Left ventricle myocardium superior (tissue), 1 donor: Measurements from ENCODE around the gene POC1A. TPM values are rescaled to one million over a fixed set of nuclear protein-coding genes. Genes with fewer than 3 reads are reported as not detected.

Experiments
- ATAC-seq: fragments of 200-7000 bp; cut with Tn5 transposase; one replicate; pipeline ENCODE4 v1.9.1; 2020; ENCODE audit warnings: mild to moderate bottlenecking, moderate library complexity
- DNase-seq: peaks from one replicate; pipeline ENCODE4 v3.0.0-alpha.2; 2020
- intact Hi-C: fragments of 100-400 bp; cut with micrococcal nuclease; formaldehyde crosslinking; loops from one replicate; pipeline ENCODE4 v1.11.0; 2022
- total RNA-seq: library from RNA; stranded (reverse); fragmentation: NEBNext Ultra II Directional; extraction: Animal tissue kit (Norgen Biotek cat#: 25700); gene quantifications from one replicate; pipeline ENCODE4 v1.2.1, GENCODE V29; 2021
- donor health status: DM: no; HTN: yes; CAD: no; lungs with severe emphysema.

POC1A gene
- total RNA-seq, 1 donor from 2014 or later: 1.5 TPM

DNA sequence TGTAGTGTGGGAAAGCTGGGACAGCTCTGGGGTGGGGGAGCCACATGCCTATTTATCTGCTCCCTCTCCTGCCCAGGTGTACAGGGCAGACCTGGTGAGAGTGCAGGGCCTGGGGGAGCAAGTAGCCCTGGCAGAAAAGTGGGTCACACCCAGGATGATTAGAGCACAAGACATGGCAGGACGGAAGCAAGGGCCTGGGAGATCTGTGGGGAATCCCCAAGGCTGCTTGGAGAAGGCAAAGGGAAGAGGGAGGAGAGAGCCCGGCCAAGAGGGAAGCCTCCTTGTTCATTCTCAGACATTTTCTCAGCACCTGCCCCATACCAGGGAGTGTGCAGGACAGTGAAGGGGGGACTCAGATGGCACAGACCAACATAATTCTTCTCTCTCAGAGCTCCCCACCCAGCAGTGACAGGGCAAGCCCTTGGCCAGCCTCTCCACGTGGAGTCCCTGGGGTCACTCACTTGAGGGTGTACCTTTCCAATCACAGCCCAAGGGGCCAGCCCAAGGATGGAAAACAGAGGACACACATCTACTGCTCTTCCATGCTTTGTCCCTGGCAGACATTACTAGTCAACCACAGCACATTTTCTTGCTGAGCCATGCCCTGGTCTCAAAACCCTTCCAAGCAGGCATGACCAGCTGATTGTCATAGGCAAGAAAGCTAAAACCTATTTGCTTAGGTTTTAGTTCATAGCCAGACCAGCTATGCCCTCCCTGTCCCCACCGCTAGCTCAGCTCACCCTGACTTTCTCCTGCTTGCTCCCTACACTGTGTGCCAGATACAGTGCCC, 92.9 kb downstream of the POC1A start:
- DNase-seq (no peak), ATAC-seq (no peak)
- intact Hi-C loops: no loop called here

DNA sequence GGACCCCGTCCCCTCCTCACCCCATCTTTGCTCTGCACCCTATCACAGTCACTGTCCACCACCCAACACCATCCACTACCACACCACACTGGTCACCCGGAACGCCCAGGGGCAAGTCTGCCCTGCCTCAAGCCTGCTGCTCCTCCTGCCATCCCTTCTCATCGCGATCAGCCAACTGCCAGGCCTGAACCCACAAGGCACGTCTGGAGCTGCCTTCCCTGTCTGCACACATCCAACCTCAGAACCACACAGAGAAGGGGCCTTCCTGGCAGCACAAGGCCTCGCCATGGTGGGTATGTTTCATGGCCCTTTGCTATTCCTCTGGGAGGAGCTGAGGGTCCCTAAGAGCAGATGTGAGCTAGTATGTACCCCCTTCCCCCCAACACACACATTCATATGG, 94.4 kb downstream of the POC1A start:
- ATAC-seq (no peak), DNase-seq (no peak)
- intact Hi-C loops: loop anchor here (10.0 kb wide), 1 partner anchor 55 kb away; no protein-coding TSS in a partner anchor

DNA sequence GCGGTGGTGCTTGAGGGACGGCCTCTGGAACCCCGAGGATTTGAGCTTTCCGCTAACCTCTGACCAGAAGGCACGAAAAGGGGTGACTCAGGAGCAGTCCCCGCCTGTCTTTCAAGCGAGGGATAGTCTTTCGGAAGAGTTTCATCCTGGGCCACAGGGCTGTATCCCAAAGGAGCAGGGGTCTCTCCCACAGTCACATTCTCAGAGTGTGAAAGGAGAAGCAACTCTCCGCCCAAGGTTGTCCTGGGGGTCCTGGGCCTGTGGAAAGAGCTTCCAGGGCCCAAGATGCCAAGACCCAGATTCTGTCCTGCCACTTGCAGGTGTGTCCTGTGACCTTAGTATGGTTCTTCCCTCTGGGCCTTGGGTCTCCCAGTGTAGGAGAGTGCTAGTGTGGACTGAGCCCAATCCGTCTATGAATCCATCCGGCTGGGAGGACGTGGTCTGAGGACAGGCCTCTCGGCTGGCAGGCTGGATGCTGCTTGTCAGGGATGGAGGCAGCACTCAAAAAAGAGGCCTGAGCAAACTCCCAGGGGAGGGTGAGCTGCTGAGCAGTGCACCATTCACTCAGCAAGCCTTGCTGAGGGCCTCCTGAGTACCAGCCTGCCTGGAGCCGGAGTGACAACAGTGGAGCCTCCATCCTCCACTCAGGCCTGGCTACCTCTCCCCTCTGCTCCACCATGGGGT, 96.3 kb downstream of the POC1A start:
- ATAC-seq (no peak), DNase-seq (no peak)
- intact Hi-C loops: loop anchor here (10.0 kb wide), 1 partner anchor 53 kb away; no protein-coding TSS in a partner anchor

DNA sequence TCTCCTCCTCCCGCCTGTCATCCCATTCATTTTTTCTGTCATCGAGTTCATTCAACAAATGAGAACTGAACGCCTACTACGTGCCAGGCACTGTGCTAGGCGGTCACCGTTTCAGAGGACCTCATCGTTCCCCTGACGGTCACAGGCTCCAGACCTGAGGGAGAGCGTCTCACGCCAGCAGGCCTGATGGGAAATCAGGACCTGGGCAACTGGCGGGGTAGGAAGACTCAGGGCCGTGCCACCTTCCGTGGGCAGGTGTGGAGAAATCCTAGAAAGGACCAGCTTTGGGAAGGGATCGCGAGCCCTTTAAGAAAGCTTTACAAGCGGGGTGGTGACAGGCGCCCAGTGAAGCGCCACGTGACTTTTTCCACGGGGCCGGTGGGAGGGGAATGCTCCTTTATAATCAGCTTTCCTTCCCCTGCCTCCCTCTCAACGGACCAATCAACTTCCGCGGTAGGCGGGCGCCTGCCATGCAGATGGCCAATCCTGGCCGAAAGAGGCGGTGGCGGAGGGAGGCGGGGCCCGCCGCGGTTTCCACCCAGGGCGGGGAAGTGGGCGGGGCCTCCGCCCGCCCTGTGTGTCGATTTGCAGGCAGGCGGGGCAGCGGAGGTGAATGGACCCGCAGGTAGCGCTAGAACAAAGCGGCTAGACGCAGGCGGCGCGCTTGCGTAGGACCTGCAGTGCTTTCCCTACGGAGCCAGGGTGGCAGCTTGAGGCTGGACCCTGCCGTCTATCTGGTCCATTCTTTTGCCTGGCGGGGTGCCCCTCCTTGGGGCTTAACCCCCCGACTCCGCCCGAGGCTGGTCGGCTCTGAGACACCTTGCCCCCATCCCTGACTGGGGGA, 97.0 kb downstream of the POC1A start:
- ATAC-seq (peak; percentile 87), DNase-seq (peak; percentile 100)
- intact Hi-C loops: loop anchor here (10.0 kb wide), 1 partner anchor 52 kb away; no protein-coding TSS in a partner anchor

DNA sequence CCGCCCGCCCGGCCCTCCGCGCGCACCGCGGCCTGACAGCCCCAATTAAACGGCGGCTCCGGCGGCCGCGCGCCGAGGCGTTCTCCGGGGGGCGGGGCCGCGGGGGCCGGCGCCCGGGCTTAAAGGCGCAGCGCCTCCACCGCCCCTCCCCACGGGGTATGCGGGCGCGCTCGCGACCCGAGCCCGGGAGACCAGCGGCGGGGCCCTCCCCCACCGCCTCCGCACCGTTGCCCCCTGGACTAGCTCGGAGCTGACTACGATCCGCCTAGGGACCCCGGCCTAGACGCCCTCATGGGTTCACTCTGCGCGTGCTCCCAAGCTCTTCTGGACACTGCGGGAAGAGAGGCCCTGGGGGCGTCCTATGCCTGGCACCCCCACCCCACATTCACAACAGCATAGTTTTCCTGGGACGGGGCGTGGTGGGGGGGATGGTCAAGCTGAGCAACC, 97.7 kb downstream of the POC1A start, which contains the start of gene DUSP7:
Gene DUSP7, minus strand, starts transcription at position 51 of the 447 bp plus-strand sequence. CDS start 205 bp downstream, outside the sequence.
- peak; percentile 67 for ATAC-seq
- intact Hi-C loops: loop anchor here (10.0 kb wide), 1 partner anchor 52 kb away; no protein-coding TSS in a partner anchor

DNA sequence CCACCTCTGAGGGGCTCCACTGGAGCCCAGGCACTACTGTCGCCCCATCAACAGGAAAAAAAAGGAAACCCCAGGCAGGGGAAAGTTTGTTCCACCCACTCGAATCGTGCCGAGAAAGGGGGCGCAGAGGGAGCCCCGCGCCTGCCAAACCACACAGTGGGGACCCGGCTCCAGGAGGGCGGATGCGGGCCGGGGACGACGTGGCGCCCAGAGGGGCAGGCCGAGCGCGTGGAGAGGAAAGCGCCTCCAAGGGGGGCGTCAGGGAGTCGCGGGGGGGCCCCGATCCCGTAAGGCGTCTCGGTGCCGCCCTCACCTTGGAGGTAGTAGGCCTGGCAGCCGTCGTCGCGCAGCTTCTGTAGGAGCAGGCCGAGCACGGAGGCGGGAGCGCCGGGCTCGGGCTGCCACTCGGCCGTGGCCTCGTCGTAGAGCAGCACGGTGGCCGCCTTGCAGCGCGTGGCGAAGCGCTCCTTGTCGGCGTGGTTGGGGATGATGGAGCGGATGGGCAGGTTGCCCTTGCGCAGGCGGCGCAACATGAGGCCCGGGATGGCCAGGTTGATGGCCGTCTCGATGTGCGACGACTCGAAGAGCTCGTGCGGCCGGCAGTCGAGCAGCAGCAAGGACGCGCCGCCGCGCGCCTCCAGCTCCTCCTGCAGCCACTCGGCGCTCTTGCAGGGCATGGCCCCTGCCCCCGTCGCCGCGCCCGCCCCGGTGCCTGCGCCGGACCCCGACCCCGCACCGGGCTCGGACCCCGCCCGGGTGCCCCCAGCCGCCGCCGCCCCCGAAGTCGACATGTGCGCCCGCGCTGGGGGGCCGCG, 98.5 kb downstream of the POC1A start:
- ATAC-seq (no peak), DNase-seq (peak; percentile 73)
- intact Hi-C loops: loop anchor here (10.0 kb wide), 1 partner anchor 51 kb away; no protein-coding TSS in a partner anchor

More for the DNA sequence above, 97.7 kb downstream of the POC1A start, which contains the start of gene DUSP7:
- DNase-seq: peak; percentile 90

DNA sequence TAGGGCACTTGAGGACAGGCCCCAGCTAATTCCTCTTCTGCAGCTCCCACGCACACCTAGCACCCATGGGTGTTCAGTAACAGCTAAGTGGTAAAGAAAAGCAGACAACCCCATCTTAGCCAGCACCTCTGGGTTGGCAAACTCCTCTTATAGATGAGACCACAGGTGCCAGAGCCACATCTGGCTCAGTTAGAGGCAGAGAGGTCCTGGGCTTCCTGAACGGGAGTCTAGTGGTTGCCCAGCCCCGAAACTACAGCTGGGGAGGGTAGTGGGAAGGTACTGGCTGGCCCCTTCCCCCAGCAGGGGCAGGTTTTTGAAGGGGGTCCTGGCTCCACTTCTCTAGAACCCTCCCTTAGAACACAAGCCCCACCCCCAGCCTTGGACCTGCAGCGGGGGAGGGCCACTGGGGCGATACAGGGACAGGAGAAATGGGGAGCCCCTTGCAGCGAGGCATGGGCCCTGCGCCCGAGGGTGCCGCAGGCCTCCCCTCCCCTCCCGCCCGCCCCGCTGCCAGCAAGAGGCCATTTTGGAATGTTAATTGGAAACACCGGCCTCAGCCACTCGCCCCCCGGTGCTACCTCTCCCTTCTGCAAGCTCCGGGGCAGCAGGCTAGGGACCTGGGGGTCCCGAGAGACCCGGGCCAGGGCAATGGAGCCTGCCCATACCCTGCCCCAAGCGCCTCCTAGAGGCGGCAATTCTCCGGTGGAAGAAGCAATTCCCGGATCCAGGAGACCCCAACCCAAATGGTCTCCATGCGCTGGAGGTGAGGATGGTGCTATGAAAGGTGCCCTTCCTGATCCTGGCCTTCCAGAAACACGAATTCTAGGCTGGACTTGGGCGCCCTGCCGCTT, 99.3 kb downstream of the POC1A start:
- ATAC-seq: no peak
- peak; percentile 55 for DNase-seq

DNA sequence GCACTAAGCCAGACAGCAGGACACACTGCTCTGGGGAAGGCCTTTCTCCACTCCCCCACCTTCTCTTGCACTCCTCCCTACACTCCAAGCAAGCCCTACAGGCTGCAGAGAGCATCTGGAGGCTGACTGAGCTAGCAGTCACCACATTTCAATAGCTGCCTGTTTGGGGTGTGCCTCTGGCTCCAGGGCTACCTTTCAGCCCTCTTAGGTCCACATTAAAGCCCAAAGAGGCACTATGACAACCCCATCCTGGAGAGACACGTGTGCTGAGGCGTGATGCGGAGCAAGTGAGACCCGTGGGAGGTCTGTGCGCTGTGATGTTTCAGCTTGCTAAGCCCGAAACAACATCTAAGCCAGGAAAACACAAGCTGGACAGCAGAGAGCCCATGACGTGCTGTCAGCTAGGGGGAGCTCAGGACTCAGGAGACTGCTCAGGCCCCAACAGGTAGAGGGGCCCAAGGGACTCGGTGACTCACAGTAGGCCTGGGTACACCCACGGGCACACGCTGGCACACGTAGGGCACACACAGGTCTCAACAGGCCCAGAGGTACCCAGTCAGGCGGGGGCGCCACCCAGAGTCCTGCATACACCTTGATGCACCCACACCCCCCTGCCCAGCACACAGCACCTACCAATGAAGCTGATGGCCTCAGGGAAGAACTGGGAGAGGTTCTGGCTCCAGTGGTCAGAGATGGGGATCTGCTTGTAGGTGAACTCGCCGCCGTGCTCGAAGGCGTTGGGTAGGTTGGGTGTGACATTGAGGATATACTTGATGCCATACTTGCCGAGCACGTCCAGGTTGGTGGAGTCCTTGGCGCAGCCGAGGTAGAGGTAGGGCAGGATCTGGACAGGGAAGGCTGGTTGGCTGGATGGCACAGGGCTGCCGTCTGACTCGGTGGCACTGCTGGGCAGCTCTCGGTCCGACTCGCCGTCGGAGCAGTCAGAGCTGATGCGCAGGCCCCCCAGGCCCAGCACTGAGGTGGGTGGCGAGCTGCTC, 100.6 kb downstream of the POC1A start:
- intact Hi-C loops: loop anchor here (10.0 kb wide), 1 partner anchor 49 kb away; no protein-coding TSS in a partner anchor
- ATAC-seq: no peak
- no peak for DNase-seq

More for the DNA sequence above, 99.3 kb downstream of the POC1A start:
- intact Hi-C loops: loop anchor here (10.0 kb wide), 1 partner anchor 50 kb away; no protein-coding TSS in a partner anchor

DNA sequence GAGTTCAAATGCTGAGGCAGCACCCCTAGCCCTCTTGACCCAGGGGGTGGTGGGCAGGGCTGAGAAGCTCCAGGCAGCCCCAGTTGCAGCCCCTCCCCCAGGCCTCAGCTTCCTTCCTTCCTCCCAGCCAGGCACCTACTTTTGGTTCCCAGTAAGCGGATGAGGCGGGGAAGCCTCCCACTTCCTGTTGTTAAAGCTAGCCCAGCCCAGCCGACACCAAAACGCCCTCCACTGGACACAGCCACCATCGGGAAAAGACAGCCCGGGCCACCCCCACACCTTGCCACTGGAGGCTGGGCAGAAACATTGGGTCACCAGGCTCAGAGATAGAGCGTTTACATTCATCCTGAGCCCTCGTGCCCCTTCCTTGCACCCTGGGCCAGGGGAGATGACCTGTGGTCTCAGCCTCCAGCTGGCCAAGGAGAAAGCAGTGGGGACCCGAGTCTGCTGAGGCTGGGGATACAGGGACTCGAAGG, 101.4 kb downstream of the POC1A start:
- intact Hi-C loops: loop anchor here (10.0 kb wide), 1 partner anchor 48 kb away; no protein-coding TSS in a partner anchor
- DNase-seq (peak; percentile 92), ATAC-seq (peak; percentile 42)

DNA sequence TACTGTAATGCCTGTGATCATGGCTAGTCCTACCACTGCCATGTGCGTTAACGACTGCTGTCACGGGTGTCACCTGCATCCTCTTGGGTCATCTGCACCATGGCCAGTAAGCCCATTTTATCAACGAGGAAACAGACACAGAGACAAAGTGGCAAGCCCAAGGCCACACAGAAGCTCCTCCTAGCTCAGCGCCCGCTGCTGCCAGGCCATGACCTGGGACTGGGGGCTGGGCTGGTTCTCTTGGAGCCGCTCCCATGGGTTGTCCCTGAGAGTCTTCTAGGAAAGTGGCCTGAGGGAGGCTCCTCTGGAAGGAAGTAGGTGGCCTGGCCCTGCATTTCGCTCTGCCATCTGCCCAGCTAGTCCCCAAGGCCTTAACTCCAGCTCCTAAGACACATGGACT, 102.8 kb downstream of the POC1A start:
- intact Hi-C loops: loop anchor here (10.0 kb wide), 1 partner anchor 47 kb away; no protein-coding TSS in a partner anchor

DNA sequence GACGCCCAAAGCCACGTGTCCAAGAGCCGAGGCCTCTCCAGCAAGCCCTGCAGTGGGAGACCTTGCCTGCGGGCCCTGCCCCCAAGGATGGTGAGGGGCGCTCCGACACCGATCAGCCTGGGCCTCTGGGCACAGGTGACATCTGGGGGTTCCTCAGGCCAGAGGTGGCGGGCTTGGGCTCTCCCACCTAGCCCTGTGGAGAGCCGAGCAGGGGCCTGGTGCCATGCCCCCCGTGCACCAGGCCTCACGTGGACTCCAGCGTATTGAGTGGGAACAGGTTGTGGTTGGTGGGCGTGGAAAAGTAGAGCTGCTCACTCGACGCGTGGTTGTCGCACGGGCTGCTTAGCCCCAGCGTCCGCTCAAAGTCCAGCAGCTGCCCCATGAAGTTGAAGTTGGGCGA, 103.7 kb downstream of the POC1A start:
- DNase-seq: no peak
- no peak for ATAC-seq
- intact Hi-C loops: loop anchor here (10.0 kb wide), 1 partner anchor 46 kb away; no protein-coding TSS in a partner anchor

More for the DNA sequence above, 102.8 kb downstream of the POC1A start:
- DNase-seq: no peak
- no peak for ATAC-seq

DNA sequence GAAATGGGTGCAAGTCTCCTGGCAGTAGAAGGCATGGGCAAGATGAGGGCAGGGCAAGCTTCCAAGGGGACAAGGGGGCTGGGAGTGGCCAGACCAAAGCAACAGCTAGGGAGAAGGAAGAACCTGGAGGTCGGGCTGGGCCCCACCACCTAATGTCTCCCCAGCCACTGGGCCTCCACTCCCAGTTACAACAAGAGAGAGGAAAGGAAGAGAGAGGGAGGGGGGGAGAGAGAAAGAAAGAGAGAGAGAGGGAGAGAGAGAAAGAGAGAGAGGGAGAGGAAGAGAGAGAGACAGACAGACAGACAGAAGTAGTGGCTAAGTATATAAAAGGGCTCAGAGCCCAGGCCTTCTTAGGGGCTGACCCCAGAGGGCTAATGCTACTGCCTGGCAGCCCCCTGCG, 104.7 kb downstream of the POC1A start:
- ATAC-seq (no peak), DNase-seq (no peak)
- intact Hi-C loops: no loop called here

DNA sequence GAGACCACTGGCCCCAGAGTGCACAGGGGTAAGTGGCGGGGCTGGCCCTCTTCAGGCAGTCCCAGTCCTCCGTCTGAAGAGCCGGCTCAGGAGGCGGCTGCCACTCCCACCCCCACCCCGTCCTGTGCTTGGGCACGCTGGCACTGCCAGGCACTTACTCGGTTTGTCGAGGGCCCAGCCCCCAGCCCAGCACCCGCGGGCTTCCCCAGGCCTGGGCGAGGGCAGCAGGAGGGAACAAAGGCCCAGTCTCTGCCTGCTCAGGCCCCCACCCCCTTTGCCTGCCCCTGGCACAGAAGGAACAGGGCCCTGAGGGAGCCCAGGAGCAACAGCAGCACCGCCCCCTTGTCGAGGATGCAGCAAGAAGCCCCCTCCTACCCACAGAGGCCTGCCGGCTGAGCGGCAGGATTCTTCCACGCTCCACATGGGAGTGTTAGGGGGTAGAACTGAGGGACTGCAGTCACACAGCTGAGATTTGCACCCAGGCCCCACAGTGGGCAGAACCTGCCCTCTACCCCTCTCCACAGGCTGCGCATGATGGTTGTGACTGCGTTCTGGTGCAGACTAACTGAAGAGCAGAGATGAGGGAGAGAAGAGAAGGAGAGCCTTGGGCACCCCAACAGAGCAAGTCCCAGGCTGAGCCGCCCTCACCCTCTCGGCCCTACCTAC, 106.8 kb downstream of the POC1A start:
- ATAC-seq (peak; percentile 21), DNase-seq (no peak)
- intact Hi-C loops: no loop called here

DNA sequence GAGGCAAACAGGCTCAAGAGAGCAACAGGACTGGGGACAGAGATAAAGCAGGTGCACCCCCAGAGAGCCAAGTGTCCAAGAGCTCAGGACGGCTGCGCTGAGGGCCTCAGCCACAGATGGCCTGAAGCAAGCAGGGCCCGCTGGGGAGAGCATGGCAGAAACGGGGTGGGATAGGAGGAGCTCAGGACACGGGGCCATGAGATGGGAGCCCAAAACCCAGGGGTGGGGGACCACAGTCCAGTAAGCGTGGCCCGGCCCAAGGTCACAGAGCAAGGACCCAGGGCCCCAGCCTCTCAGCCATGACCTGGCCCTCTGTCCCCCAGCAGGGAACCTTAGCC, 107.4 kb downstream of the POC1A start:
- intact Hi-C loops: no loop called here
- peak; percentile 2 for ATAC-seq

DNA sequence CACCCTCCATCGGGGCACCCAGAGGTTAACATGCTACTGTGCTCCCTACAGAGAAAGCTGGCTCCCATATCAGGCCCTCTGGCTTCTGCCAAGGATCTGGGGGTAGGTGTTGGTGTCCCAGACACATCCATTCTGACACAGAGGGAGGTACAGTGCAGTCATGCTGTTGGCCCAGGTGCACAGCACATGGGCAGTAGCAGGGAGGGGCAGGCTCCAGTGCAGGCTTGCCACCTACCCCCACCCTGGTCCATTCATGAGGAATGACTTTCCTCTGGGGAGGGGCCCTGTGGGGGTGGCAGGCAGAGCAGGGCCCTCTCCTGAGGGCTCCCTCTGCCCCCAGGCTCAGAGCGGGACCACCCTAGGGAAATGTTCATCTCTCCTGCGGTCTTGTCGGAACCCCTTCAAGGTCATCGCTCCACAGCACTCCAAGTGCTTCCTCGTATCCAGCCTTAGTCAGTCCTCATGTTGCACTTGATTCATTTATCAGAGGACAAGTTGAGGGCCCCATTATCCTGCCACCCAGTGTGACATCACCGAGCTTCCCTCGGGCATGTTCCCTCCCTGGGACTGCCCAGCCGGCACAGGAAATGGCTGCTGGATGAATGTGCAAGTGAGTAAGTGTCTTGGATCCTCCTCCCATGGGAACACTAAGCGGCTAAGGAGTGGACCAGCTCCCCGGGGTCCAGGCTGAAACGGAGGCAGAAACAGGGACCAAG, 107.9 kb downstream of the POC1A start:
- no peak for DNase-seq
- intact Hi-C loops: no loop called here
- peak; percentile 70 for ATAC-seq

More for the DNA sequence above, 107.4 kb downstream of the POC1A start:
- no peak for DNase-seq
